B cell (primary cell): Measurements from ENCODE around the gene SIPA1. TPM values are rescaled to one million over a fixed set of nuclear protein-coding genes. Genes with fewer than 3 reads are reported as not detected.

Experiments used
- ATAC-seq: fragments of 200-7000 bp; cut with Tn5 transposase; one replicate; pipeline ENCODE4 v1.10.0; 2021; ENCODE audit warnings: low read depth, mild to moderate bottlenecking, moderate number of reproducible peaks, moderate library complexity
- CTCF ChIA-PET: fragments of 350-600 bp; sonication (Branson Sonifier 250); formaldehyde crosslinking; loops from one replicate; lab custom pipeline; 2021; ENCODE audit warnings: antibody characterized with exemption, inconsistent platforms; lab: Charles Lee
- POLR2A ChIA-PET: fragments of 350-600 bp; sonication (Branson Sonifier 250); formaldehyde crosslinking; loops from one replicate; lab custom pipeline; 2021; ENCODE audit warnings: antibody characterized with exemption; lab: Charles Lee
- DNase-seq: peaks from one replicate; pipeline ENCODE4 v3.0.0; 2013
- H2AFZ ChIP-seq: 2 replicates; pipeline ENCODE4 v1.6.1; 2012; ENCODE audit warnings: mild to moderate bottlenecking, low read depth, low read length; ENCODE audit not compliant: insufficient read depth, poor library complexity, severe bottlenecking
- H3K27ac ChIP-seq, 2 donors: 1 replicate in 1 of 2; 2 replicates in 1 of 2; pipeline ENCODE4 v1.5.1; 2012 to 2013; ENCODE audit warnings: low read length in 2 of 2, mild to moderate bottlenecking in 2 of 2, moderate library complexity in 1 of 2
- H3K27me3 ChIP-seq, 4 experiments: fragments of 200-600 bp in 1 of 4; sonication (generic) in 1 of 4; replicated peaks in 1 of 4; 1 replicate in 2 of 4; 2 replicates in 2 of 4; pipeline versions ENCODE4 v1.6.1 to v1.7.0; 2013 to 2016; ENCODE audit warnings: low read length in 3 of 4, mild to moderate bottlenecking in 2 of 4, mixed read lengths in 1 of 4, moderate library complexity in 1 of 4; ENCODE audit not compliant: insufficient read depth in 4 of 4, control insufficient read depth in 3 of 4; ENCODE audit errors: control extremely low read depth in 1 of 4
- H3K36me3 ChIP-seq, 2 experiments: replicated peaks in 1 of 2; 1 replicate in 1 of 2; 2 replicates in 1 of 2; pipeline versions ENCODE4 v1.6.1 to v1.7.1; 2013; ENCODE audit warnings: low read length in 1 of 2; ENCODE audit not compliant: insufficient read depth in 2 of 2, control insufficient read depth in 1 of 2; ENCODE audit errors: control extremely low read depth in 1 of 2, extremely low read depth in 1 of 2
- H3K4me1 ChIP-seq, 2 donors: fragments of 200-600 bp in 1 of 2; sonication (generic) in 1 of 2; 1 replicate in 1 of 2; 2 replicates in 1 of 2; pipeline versions ENCODE4 v1.5.1 to v1.6.1; 2013 to 2017; ENCODE audit warnings: low read length in 2 of 2; ENCODE audit not compliant: control insufficient read depth in 2 of 2, insufficient read depth in 2 of 2
- H3K4me2 ChIP-seq: replicated peaks from 2 replicates; pipeline ENCODE3; 2012; ENCODE audit warnings: mild to moderate bottlenecking, low read depth, low read length; ENCODE audit not compliant: poor library complexity, severe bottlenecking
- H3K4me3 ChIP-seq, 5 experiments: fragments of 200-600 bp in 1 of 5; sonication (generic) in 1 of 5; 1 replicate in 3 of 5; 2 replicates in 2 of 5; pipeline versions ENCODE4 v1.5.1 to v1.7.0; 2011 to 2016; ENCODE audit warnings: low read length in 4 of 5, mild to moderate bottlenecking in 4 of 5, low read depth in 2 of 5, control low read depth in 1 of 5, moderate library complexity in 1 of 5; ENCODE audit not compliant: insufficient read depth in 1 of 5; ENCODE audit errors: control extremely low read depth in 1 of 5, extremely low read depth in 1 of 5
- H3K79me2 ChIP-seq: fragments of 200-600 bp; sonication (generic); one replicate; pipeline ENCODE4 v1.6.0; 2016; ENCODE audit warnings: low read length; ENCODE audit not compliant: control insufficient read depth, insufficient read depth
- H3K9ac ChIP-seq: fragments of 200-600 bp; sonication (generic); 2 replicates; pipeline ENCODE4 v1.6.1; 2017; ENCODE audit warnings: mild to moderate bottlenecking, low read length, moderate library complexity
- H3K9me3 ChIP-seq, 3 donors: one replicate each; pipeline versions ENCODE4 v1.6.1 to v1.7.1; 2013; ENCODE audit warnings: low read length in 2 of 3; ENCODE audit not compliant: control insufficient read depth in 2 of 3, insufficient read depth in 1 of 3; ENCODE audit errors: control extremely low read depth in 1 of 3
- H4K20me1 ChIP-seq: 2 replicates; pipeline ENCODE4 v1.6.0; 2012; ENCODE audit warnings: mild to moderate bottlenecking, low read length; ENCODE audit not compliant: insufficient read depth, control insufficient read depth, poor library complexity, severe bottlenecking
- H3K27ac Mint-ChIP-seq: one replicate; pipeline ENCODE4 v1.8.0; 2021; ENCODE audit warnings: mixed read lengths
- H3K27me3 Mint-ChIP-seq: one replicate; pipeline ENCODE4 v1.8.0; 2021; ENCODE audit warnings: mixed read lengths
- H3K4me1 Mint-ChIP-seq: one replicate; pipeline ENCODE4 v1.8.0; 2021; ENCODE audit warnings: mixed read lengths
- H3K4me3 Mint-ChIP-seq: one replicate; pipeline ENCODE4 v1.8.0; 2021; ENCODE audit warnings: mixed read lengths
- H3K9me3 Mint-ChIP-seq: one replicate; pipeline ENCODE4 v1.8.0; 2022; ENCODE audit warnings: mixed read lengths; ENCODE audit not compliant: insufficient read depth
- EZH2 ChIP-seq: IDR thresholded peaks from 2 replicates; pipeline ENCODE4 v1.6.1; 2012; ENCODE audit warnings: borderline replicate concordance, low read depth, mild to moderate bottlenecking, moderate library complexity, low read length; ENCODE audit not compliant: insufficient read depth, poor library complexity, severe bottlenecking
- WGBS: methylation state at CpG from one replicate; pipeline ENCODE4 v1.1.5; 2013; ENCODE audit warnings: missing lambda C conversion rate; ENCODE audit not compliant: insufficient coverage; 5-methylcytosine and 5-hydroxymethylcytosine counted together
- intact Hi-C: fragments of 100-400 bp; cut with micrococcal nuclease; formaldehyde crosslinking; loops from one replicate; pipeline ENCODE4 v1.10.0; 2022
- polyA plus RNA-seq: library from polyadenylated mRNA; depleted of rRNA; stranded (reverse); fragments of >200 nt; gene quantifications from 2 replicates; pipeline ENCODE4 v1.2.3, GENCODE V29; 2012
- total RNA-seq, 2 donors: library from RNA; stranded (reverse); fragments of 120-200 nt in 1 of 2; gene quantifications; 1 replicate in 1 of 2; 2 replicates in 1 of 2; pipeline versions ENCODE4 v1.2.3 to v1.2.4, GENCODE V29; 2013 to 2022
- TF ChIP-seq, protein P1 (sequence below): fragments of 200-600 bp; IDR thresholded peaks from one replicate; pipeline ENCODE4 v1.8.0; 2022; ENCODE audit warnings: antibody characterized with exemption, mild to moderate bottlenecking

The SIPA1 gene
- total and polyA plus RNA-seq, 2 donors (not counting 1 experiment from before 2014, with no cell fraction given), result 314 to 448 TPM

DNA sequence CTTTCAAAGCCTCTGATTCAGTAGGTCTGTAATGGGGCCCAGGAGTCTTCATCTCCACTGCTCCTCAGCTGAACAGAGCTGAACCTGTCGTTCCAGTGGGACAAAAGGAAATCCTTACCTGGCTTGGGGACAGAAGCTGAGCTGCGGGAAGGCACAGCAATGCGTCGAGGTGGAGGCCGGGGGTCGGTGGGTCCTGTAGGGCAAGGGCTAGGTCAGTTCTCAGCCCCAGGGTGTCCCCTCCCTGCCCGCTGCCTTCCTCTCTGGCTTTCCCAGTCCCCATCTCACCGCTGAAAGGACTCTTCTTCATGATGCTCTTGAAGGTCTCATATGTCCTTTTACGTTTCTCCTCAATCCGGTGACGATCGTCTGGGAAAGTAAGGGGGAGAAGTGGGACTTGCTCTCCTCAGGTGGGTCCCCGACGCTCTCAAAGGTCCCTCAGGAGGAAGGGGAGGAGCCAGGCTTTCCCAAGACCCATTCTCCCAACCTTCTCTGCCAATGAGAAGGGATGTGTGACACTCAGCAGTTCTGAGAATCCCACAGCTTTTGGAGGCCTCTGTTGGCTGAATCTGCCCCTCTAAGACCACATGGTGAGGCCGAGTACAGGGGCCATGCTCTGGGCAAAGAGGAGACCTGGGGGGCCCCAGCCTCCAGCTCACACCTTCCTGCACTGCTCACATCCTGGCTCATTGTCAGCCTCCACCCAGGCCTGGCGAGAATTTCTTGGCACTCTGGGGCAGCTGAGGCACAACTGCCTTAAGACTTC is 17.9 kb downstream of the SIPA1 start:
- Histone ChIP-seq H3K4me1 (peaks cover 26 to 40% of the 10 kb centered on the region in 2 donors), H3K79me2 (peaks cover 14% of the 10 kb centered on the region), H2AFZ (no peak overlapping the region), H3K4me3 (no peak overlapping the region), H3K27ac (no peak overlapping the region), H3K4me2 (no peak overlapping the region), H3K36me3 (peaks cover 0 to 84% of the 10 kb centered on the region in 2 experiments), H4K20me1 (peaks cover 64% of the 10 kb centered on the region), H3K9me3 (no peaks in the 10 kb centered on the region), H3K9ac (no peak overlapping the region), H3K27me3 (no peaks in the 10 kb centered on the region)
- Mint-ChIP-seq H3K27me3 (no peaks in the 10 kb centered on the region), H3K27ac (peak overlapping the region; percentile 79), H3K4me1 (peaks cover 61% of the 10 kb centered on the region), H3K4me3 (no peak overlapping the region), H3K9me3 (no peaks in the 10 kb centered on the region)
- DNase-seq (peak; percentile 41), ATAC-seq (no peak)
- intact Hi-C loops, result no loop called here
- CTCF ChIA-PET, result interaction anchor here (0.8 to 5.0 kb wide), 4 partner anchors 15 to 30 kb away, joined by 3 to 50 read pairs (median 22); partner anchors contain the start of gene SIPA1
- no peak for TF ChIP-seq EZH2
- TF ChIP-seq, protein P1, sequence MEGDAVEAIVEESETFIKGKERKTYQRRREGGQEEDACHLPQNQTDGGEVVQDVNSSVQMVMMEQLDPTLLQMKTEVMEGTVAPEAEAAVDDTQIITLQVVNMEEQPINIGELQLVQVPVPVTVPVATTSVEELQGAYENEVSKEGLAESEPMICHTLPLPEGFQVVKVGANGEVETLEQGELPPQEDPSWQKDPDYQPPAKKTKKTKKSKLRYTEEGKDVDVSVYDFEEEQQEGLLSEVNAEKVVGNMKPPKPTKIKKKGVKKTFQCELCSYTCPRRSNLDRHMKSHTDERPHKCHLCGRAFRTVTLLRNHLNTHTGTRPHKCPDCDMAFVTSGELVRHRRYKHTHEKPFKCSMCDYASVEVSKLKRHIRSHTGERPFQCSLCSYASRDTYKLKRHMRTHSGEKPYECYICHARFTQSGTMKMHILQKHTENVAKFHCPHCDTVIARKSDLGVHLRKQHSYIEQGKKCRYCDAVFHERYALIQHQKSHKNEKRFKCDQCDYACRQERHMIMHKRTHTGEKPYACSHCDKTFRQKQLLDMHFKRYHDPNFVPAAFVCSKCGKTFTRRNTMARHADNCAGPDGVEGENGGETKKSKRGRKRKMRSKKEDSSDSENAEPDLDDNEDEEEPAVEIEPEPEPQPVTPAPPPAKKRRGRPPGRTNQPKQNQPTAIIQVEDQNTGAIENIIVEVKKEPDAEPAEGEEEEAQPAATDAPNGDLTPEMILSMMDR, result no peak
- WGBS, result 98% methylated on average over 14 of the region's 16 CpGs
- POLR2A ChIA-PET, result interaction anchor here (0.7 to 4.8 kb wide), 4 partner anchors 10 to 67 kb away, joined by 3 to 116 read pairs (median 3); partner anchors contain the start of gene SIPA1

GRCh38 chr11:65657426-65657825 is 19.5 kb downstream of the SIPA1 start:
- H3K4me3 Mint-ChIP-seq, result no peak overlapping the region
- H3K27ac Mint-ChIP-seq, result no peak overlapping the region
- Histone ChIP-seq H3K27me3 (no peaks in the 10 kb centered on the region), H3K4me3 (no peak overlapping the region), H3K79me2 (peaks cover 31% of the 10 kb centered on the region), H3K9me3 (no peaks in the 10 kb centered on the region), H2AFZ (no peak overlapping the region), H3K4me1 (peaks cover 32 to 39% of the 10 kb centered on the region in 2 donors), H3K36me3 (peaks cover 0 to 80% of the 10 kb centered on the region in 2 experiments), H4K20me1 (peaks cover 69% of the 10 kb centered on the region), H3K4me2 (no peak overlapping the region), H3K27ac (no peak overlapping the region), H3K9ac (no peak overlapping the region)
- intact Hi-C loops, result no loop called here
- DNase-seq, result peak; percentile 34
- no peaks in the 10 kb centered on the region for H3K27me3 Mint-ChIP-seq
- ChIA-PET POLR2A (interaction anchor here (1.5 kb wide), 1 partner anchor 16 kb away, joined by 6 read pairs; no protein-coding TSS in a partner anchor), CTCF (interaction anchor here (1.1 kb wide), 1 partner anchor 32 kb away, joined by 3 read pairs; no protein-coding TSS in a partner anchor)
- no peak for ATAC-seq
- peaks cover 56% of the 10 kb centered on the region for H3K4me1 Mint-ChIP-seq
- TF ChIP-seq, protein P1, result no peak
- TF ChIP-seq EZH2, result no peak
- H3K9me3 Mint-ChIP-seq, result no peaks in the 10 kb centered on the region
- 94% methylated on average over 4 of the region's 7 CpGs for WGBS
